Suppressor macrophage (primary cell): Measurements from ENCODE around the gene FGD2.

Experiments
- DNase-seq, 4 experiments: peaks; one replicate each; pipeline ENCODE4 v3.0.0-alpha.2; 2020 to 2022

Gene FGD2

DNA sequence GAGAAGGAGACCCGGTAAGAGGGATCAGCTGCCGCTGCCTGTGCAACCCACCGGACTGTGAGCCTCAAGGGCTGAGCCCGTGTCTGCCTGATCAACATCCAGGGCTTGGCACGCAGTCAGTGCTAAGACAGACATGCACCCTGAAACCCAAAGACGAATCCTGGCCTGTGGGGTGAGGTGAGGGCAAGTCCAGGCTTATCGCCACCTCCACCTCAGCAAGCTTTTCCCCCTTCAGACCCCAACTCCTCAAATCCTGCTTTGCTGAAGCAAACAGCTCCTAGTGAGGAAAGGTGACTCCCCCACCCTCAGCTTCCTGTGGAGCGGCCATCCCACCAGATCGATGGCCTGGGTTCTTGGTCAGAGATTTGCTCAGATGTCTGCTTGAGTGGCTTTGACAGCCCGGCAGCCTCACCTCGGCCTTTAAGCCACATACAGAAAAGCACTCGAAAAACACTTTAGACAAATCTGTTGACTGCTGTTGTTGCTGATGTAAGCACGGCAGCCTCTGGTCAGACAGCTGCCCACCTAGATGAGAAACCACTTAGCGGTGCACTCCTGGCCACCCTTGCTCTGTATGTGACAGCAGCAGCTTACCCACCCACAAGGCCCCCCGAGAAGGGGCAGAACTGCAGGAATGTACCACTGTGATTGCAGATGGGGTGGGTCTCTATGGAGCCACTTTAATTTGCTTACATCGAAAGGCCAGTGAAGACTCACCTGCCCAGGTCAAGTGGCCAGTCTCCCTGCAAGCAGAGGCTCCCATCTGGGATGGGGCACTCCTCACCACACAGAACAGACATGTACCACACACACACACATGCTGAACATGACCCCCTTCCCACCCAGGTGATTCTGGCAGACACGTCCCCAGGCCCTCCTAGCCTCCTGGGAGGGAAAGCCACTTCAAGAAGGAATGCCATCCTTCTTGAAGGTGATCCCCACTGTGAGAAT lies 34.3 kb upstream of the FGD2 start:
- no peak for DNase-seq

- DNase-seq: no peak
These were observed 33.4 kb upstream of the FGD2 start for GRCh38 chr6:36971921-36972673.

GRCh38 chr6:36973190-36973589 lies 32.3 kb upstream of the FGD2 start:
- no peak for DNase-seq

DNA sequence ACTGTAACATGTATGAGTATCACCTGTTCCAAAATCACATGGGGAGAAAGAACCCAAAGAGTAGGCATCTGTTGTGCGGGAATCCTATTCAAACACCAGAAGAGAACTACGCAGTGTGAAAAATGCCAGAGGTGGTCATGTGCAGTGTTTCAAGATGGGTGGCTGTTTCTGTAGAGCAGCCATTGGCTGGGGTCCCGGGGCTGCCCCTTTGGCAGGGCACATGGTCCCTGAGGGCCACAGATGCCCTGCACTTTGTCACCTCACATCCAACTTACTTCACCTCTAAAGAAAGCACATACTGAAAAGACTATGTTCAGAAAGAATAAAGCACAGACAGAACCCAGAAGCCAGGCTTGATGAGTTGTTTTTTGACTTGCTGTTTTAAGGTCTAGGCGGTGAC lies 31.8 kb upstream of the FGD2 start:
- DNase-seq: no peak

- DNase-seq: no peak
These were observed 30.0 kb upstream of the FGD2 start for GRCh38 chr6:36975231-36976006.

DNA sequence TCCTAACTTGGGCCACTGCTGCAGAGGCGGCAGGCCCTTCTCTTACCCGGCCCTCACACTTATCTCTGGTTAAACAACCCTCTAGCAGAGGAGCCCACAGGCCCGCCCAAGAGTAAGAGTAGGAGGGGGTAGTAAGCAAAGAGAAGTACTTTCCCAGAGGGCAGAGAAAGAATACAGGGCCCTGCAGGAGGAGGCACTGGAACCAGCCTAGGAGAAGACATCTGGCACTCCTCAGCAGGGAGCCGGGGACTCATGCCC lies 29.5 kb upstream of the FGD2 start:
- DNase-seq: no peak

DNA sequence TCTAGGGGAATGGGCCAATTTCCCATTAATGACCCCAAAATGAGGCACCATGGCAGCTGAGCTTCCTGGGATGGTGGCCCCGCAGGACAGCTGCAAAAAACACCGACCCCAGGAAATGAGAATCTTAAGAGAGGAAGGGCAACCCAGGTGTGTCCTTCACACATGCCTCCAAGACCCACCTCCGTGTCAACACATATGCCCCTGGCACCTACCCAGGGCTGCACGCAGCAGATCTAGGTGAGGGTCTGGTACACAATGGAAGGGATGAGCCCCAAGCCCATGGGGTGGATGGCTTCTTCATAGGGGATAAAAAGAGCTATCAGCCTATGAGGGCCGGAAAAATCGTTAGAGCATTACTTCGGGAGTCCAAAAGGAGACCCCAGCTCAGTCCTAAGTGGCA lies 28.9 kb upstream of the FGD2 start:
- DNase-seq: no peak

- no peak for DNase-seq
These were observed 28.5 kb upstream of the FGD2 start for GRCh38 chr6:36976931-36977330.

DNA sequence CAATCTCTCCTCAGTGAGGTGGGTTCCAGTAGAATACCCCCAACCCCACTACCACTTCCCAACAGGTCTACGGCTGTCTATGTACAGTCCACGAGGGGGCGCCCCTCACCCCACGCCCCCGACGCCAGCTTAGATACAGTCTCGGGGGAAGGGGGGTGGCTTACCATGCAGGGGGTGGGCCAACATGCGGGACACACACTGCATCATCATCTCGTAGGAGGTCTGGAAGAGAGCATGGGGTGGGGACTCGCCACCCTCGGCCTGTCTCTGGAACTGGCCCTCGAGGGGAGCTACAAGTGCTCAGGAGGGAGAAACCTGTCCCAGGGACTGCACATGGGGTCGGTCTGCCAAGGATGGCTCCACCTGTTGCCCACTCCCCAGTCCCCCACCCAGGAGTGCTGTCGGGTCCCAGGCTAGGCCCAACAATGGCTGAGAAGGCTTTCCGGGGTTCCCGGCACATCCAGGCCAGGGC lies 27.9 kb upstream of the FGD2 start:
- DNase-seq: peak in 1 of 4 experiments; percentile 48

DNA sequence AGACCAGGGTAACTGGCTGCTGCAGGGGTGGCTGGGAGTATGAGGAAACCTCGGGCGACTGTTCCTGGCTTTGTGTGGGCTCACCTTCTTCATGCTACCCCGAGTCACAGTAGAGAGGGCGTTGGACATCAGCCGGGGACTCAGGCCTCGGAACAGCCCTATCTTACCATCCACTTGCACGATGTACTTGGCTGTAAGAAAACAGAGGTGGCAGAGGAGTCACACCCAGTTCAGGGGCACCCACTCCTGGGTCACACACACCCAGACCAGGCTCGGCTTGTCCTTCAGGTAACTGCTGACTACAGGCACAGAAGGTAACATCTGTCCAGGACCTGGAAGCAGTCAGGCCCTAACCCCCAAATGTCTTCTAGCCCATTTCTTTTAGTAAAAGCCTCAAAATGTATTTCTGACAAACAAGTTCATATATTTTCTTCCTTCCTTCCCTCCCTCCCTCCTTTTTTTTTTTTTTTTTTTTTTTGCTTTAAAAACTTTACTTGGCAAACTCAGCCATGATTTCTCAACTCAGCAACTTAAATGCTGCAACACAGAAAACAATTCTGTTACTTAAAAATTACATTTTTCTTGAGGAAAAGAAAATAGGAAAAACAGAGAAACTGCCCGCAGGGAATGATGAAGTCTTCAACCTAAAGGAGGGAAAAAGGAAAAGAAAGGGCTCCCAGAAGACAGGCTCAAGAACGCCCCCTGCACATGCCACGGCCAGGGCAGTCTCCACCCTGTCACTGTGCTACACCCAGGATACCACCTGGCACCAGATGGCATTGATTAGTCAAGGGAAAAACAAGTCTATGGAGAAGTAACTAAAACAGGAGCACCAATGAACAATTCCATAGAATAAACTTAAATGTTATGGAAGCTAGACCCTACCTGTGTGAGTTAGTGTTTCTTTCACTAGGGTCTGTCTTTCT lies 26.8 kb upstream of the FGD2 start:
- DNase-seq: no peak

- peak in 1 of 4 experiments; percentile 22 for DNase-seq
These were observed 26.1 kb upstream of the FGD2 start for GRCh38 chr6:36979347-36979742.

GRCh38 chr6:36980129-36980528 lies 25.3 kb upstream of the FGD2 start:
- DNase-seq: no peak

GRCh38 chr6:36980876-36981619 lies 24.4 kb upstream of the FGD2 start:
- DNase-seq: no peak

- no peak for DNase-seq
These were observed 21.9 kb upstream of the FGD2 start for GRCh38 chr6:36983538-36983937.

GRCh38 chr6:36984581-36985416 lies 20.7 kb upstream of the FGD2 start:
- DNase-seq: peak; percentile 69 to 80 (median 74)

GRCh38 chr6:36985417-36985807 lies 20.0 kb upstream of the FGD2 start:
- DNase-seq: peak in 1 of 4 experiments; percentile 18

DNA sequence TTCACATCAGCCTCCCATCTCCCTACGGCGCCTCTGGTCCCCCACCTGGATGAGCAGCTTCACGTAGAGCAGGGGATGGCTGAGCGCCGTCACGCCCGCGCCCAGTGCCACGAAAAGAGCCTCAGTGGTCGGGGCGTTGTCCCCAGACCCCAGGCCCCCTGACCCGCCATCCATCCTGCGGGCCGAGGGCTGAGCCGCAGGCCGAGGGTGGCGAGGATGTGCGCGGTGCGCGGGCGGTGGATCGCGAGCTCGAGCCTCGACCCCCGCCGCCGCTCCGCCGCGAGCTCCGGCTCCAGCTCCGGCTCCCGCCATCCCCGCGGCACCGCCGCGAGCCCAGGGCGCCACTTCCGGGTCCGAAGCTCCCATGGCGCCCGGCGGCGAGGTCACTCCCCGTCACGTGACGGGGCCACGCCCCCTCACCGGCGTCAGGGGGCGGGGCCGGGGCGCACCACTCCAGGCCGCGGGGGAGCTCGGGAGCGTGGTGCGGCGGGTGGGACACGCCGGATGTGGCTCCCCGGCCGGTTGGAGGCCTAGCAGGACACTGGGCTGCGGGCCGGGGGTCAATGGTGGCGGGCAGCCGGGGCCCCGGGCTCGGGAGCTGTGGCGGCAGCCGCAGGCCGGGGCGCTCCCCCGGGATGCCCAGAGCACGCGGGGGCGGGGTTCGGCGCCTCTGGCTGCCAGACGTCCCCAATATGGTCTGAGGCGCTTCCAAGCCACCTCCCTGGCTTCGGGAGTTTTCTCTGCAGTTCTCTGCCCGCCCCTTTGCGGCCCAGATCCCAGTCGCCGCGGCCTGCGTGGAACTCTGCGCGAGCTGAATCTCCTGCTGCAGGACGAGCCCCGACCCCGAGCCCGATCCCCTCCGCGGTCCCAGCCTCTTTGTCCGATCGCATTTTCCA lies 19.4 kb upstream of the FGD2 start, which contains the start of gene MTCH1:
Gene MTCH1 (minus strand): TSS at position 389 of the 896 bp plus-strand sequence. CDS start 23 bp downstream, at position 366.
- peak; percentile 95 to 98 (median 96) for DNase-seq

DNA sequence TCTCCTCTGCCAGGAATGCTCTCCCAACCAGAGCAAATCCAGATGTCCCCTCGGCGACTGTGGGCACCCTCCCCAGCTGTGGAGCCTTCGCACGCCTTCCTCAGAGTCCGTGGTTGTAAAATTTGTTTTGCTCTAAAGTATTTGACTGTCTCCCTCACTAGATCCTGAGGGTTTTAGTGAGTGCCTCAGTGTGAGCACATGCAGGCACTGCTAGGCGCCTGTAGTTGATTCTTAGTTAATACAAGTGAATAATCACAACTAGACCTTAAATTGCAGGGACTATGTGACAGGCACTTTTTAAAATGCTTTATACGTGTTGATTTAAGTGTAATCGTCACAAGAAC lies 18.8 kb upstream of the FGD2 start:
- no peak for DNase-seq

DNA sequence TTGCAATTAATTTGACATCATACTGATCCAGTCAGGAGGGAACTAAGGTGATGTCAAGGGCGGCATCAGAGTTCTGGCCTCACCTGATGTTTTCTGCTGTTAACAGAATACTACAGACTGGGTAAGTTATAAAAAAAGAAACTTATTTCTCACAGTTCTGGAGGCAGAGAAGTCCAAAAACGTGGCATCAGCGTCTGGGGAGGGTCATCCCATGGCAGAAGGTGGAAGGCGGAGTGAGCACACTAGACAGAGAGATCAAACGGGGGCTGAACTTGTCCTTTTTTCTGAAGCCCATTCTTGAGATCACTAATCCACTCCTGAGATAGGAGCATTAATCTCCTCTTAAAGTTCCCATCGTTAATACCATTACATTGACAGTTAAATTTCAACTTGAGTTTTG lies 16.2 kb upstream of the FGD2 start:
- no peak for DNase-seq
